IPS DF 4.7 (cell line): Measurements from ENCODE around the gene HTR3B.
A peak's percentile ranks its signal among the peaks of the same experiment; 100 is the strongest.
"Not testable (repeated sequence)": the region's sequence is repeated elsewhere in the genome, so short reads cannot be mapped to it uniquely, and the experiment has no call there.

Experiments
- DNase-seq: peaks from one replicate; pipeline ENCODE4 v3.0.0-alpha.2; 2013; ENCODE audit warnings: low spot score; ENCODE audit errors: extremely low read depth

Gene HTR3B

GRCh38 chr11:113904379-113905101 is at the start of gene HTR3B:
Gene HTR3B, plus strand, starts transcription at chr11:113904796. Its CDS starts 138 bp downstream, at chr11:113904934.
- no peak for DNase-seq

DNA sequence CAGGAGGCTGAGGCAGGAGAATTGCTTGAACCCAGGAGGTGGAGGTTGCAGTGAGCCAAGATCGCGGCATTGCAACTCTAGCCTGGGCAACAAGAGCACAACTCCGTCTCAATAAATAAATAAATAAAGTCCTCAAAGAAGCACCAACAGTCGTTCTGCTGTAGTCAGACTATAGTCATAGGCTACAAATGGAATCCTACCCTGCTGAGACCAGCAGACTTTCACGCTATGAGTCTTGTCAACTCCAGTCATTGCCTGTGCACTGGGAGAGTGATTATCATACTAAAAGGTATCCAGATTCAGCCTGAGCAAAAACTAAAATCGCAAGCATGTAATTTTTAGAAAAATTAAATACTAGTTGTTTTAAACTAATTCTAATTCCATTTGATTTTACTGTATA is 48.8 kb upstream of the HTR3B start:
- no peak for DNase-seq

DNA sequence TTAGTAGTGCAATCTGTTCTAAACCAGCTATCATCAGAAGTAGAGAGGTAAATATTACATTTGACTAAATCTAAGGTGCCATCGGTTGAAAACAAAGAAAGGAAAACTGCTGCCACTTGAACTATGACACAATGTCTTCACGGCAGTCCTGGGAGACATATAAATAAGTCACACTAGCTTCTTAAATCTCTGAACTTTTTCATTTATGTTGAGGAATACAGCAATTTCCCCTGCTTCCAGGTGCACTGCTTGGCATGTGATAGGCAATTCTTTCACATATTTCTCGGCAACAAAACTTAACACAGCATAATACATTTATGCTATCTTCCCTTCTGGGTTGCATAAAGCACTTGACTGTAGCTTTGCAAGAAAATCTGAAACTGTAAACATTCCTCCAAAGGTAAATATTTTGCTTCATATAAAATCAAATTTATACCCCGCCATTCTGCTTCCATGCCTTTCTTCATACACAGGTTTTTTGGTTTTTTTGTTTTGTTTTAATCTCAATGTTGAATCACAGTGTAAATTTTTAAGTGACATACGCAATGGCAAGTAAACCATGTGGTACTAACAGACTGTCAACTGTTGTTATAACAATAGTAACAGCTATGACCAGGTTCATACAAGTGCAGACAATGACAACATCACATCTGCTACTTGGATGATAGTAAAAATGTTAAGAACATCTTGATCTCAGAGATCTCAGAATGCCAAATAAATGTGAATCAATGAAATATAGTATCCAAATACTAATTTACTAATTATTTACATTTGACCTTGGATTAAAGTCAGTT is 47.4 kb upstream of the HTR3B start:
- no peak for DNase-seq

DNA sequence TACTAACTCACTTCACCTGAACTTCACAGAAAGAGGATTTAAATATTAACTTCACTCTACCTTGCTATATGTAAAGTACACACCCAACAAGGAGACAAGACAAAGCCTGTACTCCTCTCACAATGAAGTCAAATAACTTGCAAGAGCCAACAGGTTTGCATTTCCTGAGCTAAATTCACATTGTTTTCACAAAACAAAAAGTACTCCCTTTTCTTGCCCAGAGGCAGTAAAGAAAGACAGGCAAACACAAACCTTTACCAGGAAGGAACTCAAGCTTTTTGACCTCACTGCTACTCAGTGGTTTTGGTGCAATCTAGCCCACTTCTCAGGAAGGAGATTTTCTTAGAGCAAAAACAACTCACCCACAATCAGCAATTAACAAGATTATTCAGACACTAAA is 44.9 kb upstream of the HTR3B start:
- no peak for DNase-seq

- peak; percentile 36 for DNase-seq
Measured at GRCh38 chr11:113862435-113862834, 42.2 kb upstream of the HTR3B start.

GRCh38 chr11:113864410-113864809 is 40.2 kb upstream of the HTR3B start:
- no peak for DNase-seq

DNA sequence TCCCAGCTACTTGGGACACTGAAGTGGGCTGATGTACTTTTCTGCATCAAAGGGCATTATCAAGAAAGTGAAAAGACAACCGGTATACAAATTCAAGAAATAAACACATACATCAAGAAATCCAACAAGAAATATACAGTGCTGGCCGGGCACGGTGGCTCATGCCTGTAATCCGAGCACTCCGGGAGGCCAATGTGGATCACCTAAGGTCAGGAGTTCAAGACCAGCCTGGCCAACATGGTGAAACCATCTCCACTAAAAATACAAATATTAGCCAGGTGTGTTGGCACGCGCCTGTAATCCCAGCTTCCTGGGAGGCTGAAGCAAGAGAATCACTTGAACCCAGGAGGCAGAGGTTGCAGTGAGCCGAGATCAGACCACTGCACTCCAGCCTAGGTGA is 38.7 kb upstream of the HTR3B start:
- DNase-seq = no peak

- no peak for DNase-seq
Measured at GRCh38 chr11:113867843-113868503, 36.6 kb upstream of the HTR3B start.

DNA sequence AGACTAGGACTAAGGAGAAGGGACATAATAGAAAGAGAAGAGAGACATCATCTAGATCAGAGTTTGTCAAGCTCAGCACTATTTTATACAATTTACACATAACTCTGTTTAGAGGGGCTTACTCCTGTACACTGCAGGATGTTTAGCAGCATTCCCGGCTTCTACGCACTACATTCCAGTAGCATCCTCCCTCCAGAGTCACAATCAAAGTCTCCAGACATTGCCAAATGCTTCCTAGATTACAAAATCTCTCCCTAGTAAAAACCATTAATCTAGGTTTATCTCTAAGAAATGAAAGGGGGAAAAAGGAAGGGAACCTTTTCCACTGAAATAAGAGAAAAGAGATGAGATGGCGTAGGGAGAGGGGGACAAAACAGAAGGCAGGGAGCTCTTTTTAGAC is 33.3 kb upstream of the HTR3B start:
- DNase-seq = no peak

DNA sequence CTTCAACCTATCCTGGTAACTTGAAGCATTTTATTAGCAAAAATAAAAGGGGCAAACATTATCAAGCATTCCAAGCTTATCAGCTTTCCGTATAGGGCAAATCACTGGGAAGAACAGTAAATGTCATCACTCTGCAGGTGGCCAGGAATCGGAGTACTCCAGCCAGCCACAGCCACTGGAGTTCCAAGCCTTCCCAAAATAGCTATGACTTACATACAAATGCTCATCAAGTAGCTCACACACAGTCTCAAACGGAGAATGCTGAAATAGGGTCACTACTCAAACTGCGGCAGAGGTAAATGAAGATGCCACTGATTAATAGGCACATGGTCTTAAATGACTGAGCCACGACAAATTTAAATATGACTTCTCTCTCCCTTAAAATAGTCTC is 31.4 kb upstream of the HTR3B start:
- DNase-seq = no peak

- DNase-seq = no peak
Measured at GRCh38 chr11:113874096-113874495, 30.5 kb upstream of the HTR3B start.

- no peak for DNase-seq
Measured at GRCh38 chr11:113874581-113875233, 29.9 kb upstream of the HTR3B start.

GRCh38 chr11:113875234-113876073 is 29.1 kb upstream of the HTR3B start, which contains the start of gene USP28:
Gene USP28, minus strand, starts transcription at chr11:113875572. Its CDS starts 71 bp downstream, at chr11:113875501.
- no peak for DNase-seq

DNA sequence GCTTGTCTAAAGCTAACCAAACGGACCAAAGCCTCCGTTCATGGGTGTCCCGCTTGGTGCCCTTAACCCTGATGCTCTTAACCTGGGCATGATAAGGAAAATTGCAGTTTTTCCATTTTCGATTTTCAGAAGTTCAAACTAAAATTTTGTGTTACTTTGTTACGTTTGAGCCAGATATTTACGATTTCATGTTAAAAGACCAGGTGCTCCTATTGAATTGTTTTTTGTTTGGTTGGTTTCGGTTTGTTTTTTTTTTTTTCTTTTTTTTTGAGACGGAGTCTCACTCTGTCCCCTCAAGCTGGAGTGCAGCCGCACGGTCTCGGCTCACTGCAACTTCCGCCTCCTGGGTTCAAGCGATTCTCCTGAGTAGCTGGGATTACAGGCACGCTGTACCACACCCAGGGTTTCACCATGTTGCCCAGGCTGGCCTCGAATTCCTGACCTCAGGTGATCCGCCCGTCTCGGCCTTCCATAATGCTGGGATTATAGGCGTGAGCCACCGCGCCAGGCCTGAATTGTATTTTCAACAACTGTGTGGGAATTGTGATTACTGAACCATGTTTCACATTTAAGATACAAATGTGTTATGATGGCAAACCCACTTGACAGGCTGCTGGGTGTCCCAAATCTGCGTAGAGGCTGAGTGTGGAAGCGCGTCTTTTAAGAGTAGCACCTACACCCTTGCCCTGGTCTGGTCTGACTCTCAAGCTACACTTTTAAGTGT is 28.4 kb upstream of the HTR3B start:
- no peak for DNase-seq

GRCh38 chr11:113876798-113877669 is 27.6 kb upstream of the HTR3B start:
- DNase-seq = no peak

DNA sequence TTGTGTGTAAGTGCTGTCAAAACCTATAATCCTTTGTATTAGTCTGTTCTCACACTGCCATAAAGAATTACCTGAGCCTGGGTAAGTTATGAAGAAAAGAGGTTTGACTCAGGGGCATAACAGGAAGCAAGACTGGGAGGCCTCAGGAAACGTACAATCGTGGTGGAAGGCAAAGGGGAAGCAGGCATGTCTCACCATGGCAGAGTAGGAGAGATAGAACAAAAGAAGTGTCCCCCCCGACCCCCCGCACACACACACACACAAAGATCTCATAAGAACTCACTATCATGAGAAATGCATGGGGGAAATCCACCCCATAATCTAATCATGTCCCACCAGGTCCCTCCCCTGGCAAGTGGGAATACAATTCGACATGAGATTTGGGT is 26.9 kb upstream of the HTR3B start:
- DNase-seq = no peak

- DNase-seq = not testable (repeated sequence)
Measured at GRCh38 chr11:113879446-113879845, 25.1 kb upstream of the HTR3B start.

DNA sequence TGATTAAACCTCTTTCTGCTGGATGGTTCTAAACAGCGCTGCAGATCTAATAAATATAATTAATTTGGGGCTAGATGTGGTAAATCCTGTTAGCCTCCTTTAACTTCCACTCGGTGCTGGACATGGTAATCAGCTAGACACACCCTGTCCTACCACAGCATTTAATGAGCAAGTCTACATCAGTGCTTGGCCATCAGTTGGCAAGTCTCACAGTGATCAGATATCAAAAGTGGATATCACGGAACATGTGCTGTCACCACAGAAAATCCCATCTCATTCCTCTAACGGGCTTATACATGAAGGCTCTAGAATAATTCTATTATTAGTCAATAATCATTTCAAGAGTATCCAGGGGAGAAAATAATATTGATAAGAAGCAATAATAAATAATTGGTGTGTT is 23.6 kb upstream of the HTR3B start:
- no peak for DNase-seq

DNA sequence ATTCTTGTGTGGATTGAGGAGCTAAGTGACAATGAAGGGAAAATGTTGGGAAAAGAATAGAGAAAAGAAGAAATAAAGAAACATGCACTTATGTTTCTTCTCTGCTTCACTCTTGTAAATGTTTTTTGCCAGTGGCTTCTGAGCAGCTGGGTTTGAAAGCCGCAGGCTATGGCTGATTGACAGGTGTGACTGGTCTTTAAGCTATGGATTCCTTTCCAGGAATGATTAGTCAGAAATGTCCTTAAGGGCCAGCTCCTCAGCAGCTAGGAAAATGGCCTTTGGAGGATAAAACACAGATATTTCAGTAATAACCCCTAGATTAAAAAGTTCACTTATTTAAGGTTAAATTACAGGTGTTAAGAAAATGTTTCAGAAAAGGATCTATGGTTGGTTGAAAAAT is 22.7 kb upstream of the HTR3B start:
- DNase-seq = no peak
